Osteoblast (primary cell): ENCODE measurements around the gene NLRP10. TPM values are rescaled to one million over a fixed set of nuclear protein-coding genes. Genes with fewer than 3 reads are reported as not detected.

Experiments
- DNase-seq: peaks from one replicate; pipeline ENCODE4 v3.0.0; 2011; ENCODE audit warnings: low spot score, mixed read lengths; ENCODE audit not compliant: insufficient read length; ENCODE audit errors: missing footprints
- H2AFZ ChIP-seq: 2 replicates; pipeline ENCODE4 v1.6.0; 2011; ENCODE audit warnings: mild to moderate bottlenecking, low read length
- H3K27ac ChIP-seq: 2 replicates; pipeline ENCODE4 v1.5.1; 2011; ENCODE audit warnings: mild to moderate bottlenecking, low read depth, low read length, moderate library complexity
- H3K27me3 ChIP-seq: 2 replicates; pipeline ENCODE4 v1.6.0; 2012; ENCODE audit warnings: mild to moderate bottlenecking, control low read depth, inconsistent platforms, low read length, moderate library complexity; ENCODE audit not compliant: insufficient read depth
- H3K36me3 ChIP-seq: 2 replicates; pipeline ENCODE4 v1.5.1; 2011; ENCODE audit warnings: mild to moderate bottlenecking, low read length, control low read depth, moderate library complexity; ENCODE audit not compliant: insufficient read depth
- H3K4me1 ChIP-seq: 2 replicates; pipeline ENCODE4 v1.5.1; 2011; ENCODE audit warnings: mild to moderate bottlenecking, low read length, control low read depth, moderate library complexity; ENCODE audit not compliant: insufficient read depth
- H3K4me2 ChIP-seq: 2 replicates; pipeline ENCODE4 v1.6.0; 2011; ENCODE audit warnings: mild to moderate bottlenecking, low read length; ENCODE audit not compliant: insufficient read depth
- H3K4me3 ChIP-seq: fragments of 200-600 bp; sonication (generic); 3 replicates; pipeline ENCODE4 v1.5.1; 2012; ENCODE audit warnings: mild to moderate bottlenecking, low read length, inconsistent platforms; ENCODE audit not compliant: insufficient read depth
- H3K79me2 ChIP-seq: 2 replicates; pipeline ENCODE4 v1.6.0; 2012; ENCODE audit warnings: mild to moderate bottlenecking, low read length, control low read depth, inconsistent platforms; ENCODE audit not compliant: insufficient read depth
- H3K9me3 ChIP-seq: 2 replicates; pipeline ENCODE4 v1.5.1; 2011; ENCODE audit warnings: low read depth, low read length, control low read depth
- H4K20me1 ChIP-seq: 2 replicates; pipeline ENCODE4 v1.6.0; 2012; ENCODE audit warnings: mild to moderate bottlenecking, low read length, control low read depth; ENCODE audit not compliant: insufficient read depth
- CTCF ChIP-seq: IDR thresholded peaks from 2 replicates; pipeline ENCODE4 v1.5.1; 2011; ENCODE audit warnings: mild to moderate bottlenecking, low read depth, low read length, moderate library complexity; ENCODE audit errors: extremely low read depth
- total RNA-seq: library from RNA; depleted of rRNA; stranded (reverse); fragments of >200 nt; gene quantifications from 2 replicates; pipeline ENCODE4 v1.2.3, GENCODE V29; 2012

NLRP10 gene
- total RNA-seq, 1 donor = 14.1 TPM

- Histone ChIP-seq H2AFZ (no peak overlapping the region), H3K4me2 (no peak overlapping the region), H3K36me3 (no peaks in the 10 kb centered on the region), H3K9me3 (no peaks in the 10 kb centered on the region), H3K4me1 (peaks cover 16% of the 10 kb centered on the region), H3K27me3 (no peaks in the 10 kb centered on the region), H3K27ac (no peak overlapping the region), H4K20me1 (no peaks in the 10 kb centered on the region), H3K79me2 (no peaks in the 10 kb centered on the region), H3K4me3 (no peak overlapping the region)
- no peak for TF ChIP-seq CTCF
- no peak for DNase-seq
These were observed 44.6 kb upstream of the NLRP10 start for GRCh38 chr11:8009856-8010255.

- H3K36me3 ChIP-seq = no peaks in the 10 kb centered on the region
- H3K27me3 ChIP-seq = no peaks in the 10 kb centered on the region
- H4K20me1 ChIP-seq = no peaks in the 10 kb centered on the region
- DNase-seq = no peak
- peaks cover 16% of the 10 kb centered on the region for H3K4me1 ChIP-seq
- no peak overlapping the region for H2AFZ ChIP-seq
- no peaks in the 10 kb centered on the region for H3K79me2 ChIP-seq
- no peaks in the 10 kb centered on the region for H3K9me3 ChIP-seq
- no peak overlapping the region for H3K27ac ChIP-seq
- H3K4me2 ChIP-seq = no peak overlapping the region
- no peak overlapping the region for H3K4me3 ChIP-seq
- no peak for TF ChIP-seq CTCF
These were observed 43.0 kb upstream of the NLRP10 start for GRCh38 chr11:8008212-8008611.

DNA sequence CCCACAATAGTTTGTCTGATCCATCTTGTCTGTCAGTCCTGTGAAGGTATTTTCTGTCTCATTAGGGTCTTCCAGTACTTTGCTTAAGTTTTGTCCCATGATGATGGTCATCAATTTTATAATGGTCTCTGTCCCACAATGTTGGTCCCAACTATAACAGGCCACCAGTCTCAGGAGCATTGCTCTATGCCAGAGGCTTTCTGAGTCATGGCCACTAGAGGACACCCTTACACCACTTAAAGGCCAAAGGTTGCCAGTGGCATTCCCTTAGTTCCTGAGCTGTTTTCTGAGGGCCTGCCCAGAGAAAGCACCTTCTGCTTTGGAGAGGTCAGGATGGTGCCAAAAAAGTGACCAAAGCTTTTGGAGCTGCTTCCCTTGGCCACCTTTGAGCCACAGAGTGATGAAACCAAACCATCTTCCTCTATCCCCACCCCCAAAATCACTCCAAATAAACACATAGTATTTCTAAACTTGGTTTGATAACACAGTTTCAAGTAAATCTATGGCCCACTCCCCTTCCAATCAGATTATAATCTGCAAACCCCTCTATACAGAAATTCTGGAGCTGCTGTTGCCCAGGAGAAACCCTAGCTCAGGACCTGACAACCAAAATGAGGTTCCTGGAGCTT lies 41.2 kb upstream of the NLRP10 start:
- Histone ChIP-seq H3K4me1 (peaks cover 2% of the 10 kb centered on the region), H3K4me3 (no peak overlapping the region), H3K27me3 (no peaks in the 10 kb centered on the region), H2AFZ (no peak overlapping the region), H4K20me1 (no peaks in the 10 kb centered on the region), H3K27ac (no peak overlapping the region), H3K79me2 (no peaks in the 10 kb centered on the region), H3K9me3 (no peaks in the 10 kb centered on the region), H3K36me3 (no peaks in the 10 kb centered on the region), H3K4me2 (no peak overlapping the region)
- peak; percentile 91 for DNase-seq
- TF ChIP-seq CTCF = peak; percentile 98

DNA sequence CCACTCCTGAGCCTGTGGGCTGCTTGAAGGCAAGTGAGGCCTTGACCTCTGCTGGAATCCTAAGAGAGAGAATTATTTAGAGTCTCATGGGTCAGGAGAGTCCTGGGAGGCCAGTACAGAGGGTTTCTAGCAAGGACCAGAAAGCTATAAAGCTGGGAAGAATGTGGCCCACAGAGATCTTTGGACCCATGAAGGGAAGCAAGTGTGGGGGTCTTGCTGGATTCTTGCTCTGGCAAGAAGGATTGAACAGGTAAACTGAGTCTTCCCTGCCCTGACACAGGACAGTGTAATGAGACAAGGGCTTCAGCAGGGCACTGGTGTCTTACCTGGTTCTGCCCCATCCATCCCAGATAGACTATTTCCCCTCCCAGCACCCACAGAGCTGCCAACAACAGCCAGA lies 40.3 kb upstream of the NLRP10 start:
- no peak overlapping the region for H3K4me3 ChIP-seq

More for the DNA sequence above, 40.3 kb upstream of the NLRP10 start:
- no peaks in the 10 kb centered on the region for H3K4me1 ChIP-seq
- H3K27me3 ChIP-seq = no peaks in the 10 kb centered on the region
- DNase-seq = no peak
- H3K9me3 ChIP-seq = no peaks in the 10 kb centered on the region
- no peak overlapping the region for H3K27ac ChIP-seq
- TF ChIP-seq CTCF = no peak
- H3K36me3 ChIP-seq = no peaks in the 10 kb centered on the region
- no peak overlapping the region for H2AFZ ChIP-seq
- no peaks in the 10 kb centered on the region for H3K79me2 ChIP-seq
- H4K20me1 ChIP-seq = no peaks in the 10 kb centered on the region
- no peak overlapping the region for H3K4me2 ChIP-seq
